Bronchial epithelial cell (primary cell): ENCODE results near the gene DPP10. TPM values are rescaled to one million over a fixed set of nuclear protein-coding genes. Genes with fewer than 3 reads are reported as not detected.

ENCODE experiments used
- DNase-seq: peaks from one replicate; pipeline ENCODE4 v3.0.0-alpha.2; 2010; ENCODE audit warnings: low read depth
- FAIRE-seq: peaks from 2 replicates; lab custom pipeline; 2011; peaks lifted over from hg19 to GRCh38; lab: Jason Lieb, UNC
- H3K27me3 ChIP-seq: 2 replicates; pipeline ENCODE4 v1.5.1; 2011; ENCODE audit warnings: low read length; ENCODE audit not compliant: control insufficient read depth, insufficient read depth
- H3K36me3 ChIP-seq: 2 replicates; pipeline ENCODE4 v1.5.1; 2011; ENCODE audit warnings: low read length; ENCODE audit not compliant: control insufficient read depth, insufficient read depth
- H3K4me3 ChIP-seq: 2 replicates; pipeline ENCODE4 v1.5.1; 2011; ENCODE audit warnings: mild to moderate bottlenecking, low read depth, low read length, control low read depth
- CTCF ChIP-seq: IDR thresholded peaks from 2 replicates; pipeline ENCODE4 v1.5.1; 2011; ENCODE audit warnings: mild to moderate bottlenecking, moderate library complexity, low read length, control low read depth, inconsistent platforms; ENCODE audit not compliant: insufficient read depth, severe bottlenecking
- total RNA-seq: library from RNA; depleted of rRNA; stranded (reverse); fragments of >200 nt; gene quantifications from 2 replicates; pipeline ENCODE4 v1.2.1, GENCODE V29; 2014

Gene DPP10
- total RNA-seq, 1 donor from 2014 or later, result 0.26 TPM

- H3K4me3 ChIP-seq, result no peak overlapping the region
- H3K27me3 ChIP-seq, result no peaks in the 10 kb centered on the region
- no peak for DNase-seq
- no peak for FAIRE-seq
- no peak for TF ChIP-seq CTCF
- no peaks in the 10 kb centered on the region for H3K36me3 ChIP-seq
Observed at GRCh38 chr2:115234186-115234585, 791.7 kb downstream of the DPP10 start.

GRCh38 chr2:115234737-115235136 is 792.3 kb downstream of the DPP10 start:
- Histone ChIP-seq H3K36me3 (no peaks in the 10 kb centered on the region), H3K4me3 (no peak overlapping the region), H3K27me3 (no peaks in the 10 kb centered on the region)
- DNase-seq, result no peak
- TF ChIP-seq CTCF, result no peak
- FAIRE-seq, result no peak

GRCh38 chr2:115248066-115248465 is 805.6 kb downstream of the DPP10 start:
- FAIRE-seq (no peak), DNase-seq (no peak)
- H3K4me3 ChIP-seq, result no peak overlapping the region
- no peak for TF ChIP-seq CTCF
- H3K27me3 ChIP-seq, result no peaks in the 10 kb centered on the region
- H3K36me3 ChIP-seq, result no peaks in the 10 kb centered on the region

- Histone ChIP-seq H3K4me3 (no peak overlapping the region), H3K36me3 (no peaks in the 10 kb centered on the region), H3K27me3 (no peaks in the 10 kb centered on the region)
- no peak for TF ChIP-seq CTCF
- DNase-seq (no peak), FAIRE-seq (no peak)
Observed at GRCh38 chr2:115277366-115277765, 834.9 kb downstream of the DPP10 start.

GRCh38 chr2:115285416-115285815 is 843.0 kb downstream of the DPP10 start:
- no peak for DNase-seq
- FAIRE-seq, result no peak
- Histone ChIP-seq H3K4me3 (no peak overlapping the region), H3K36me3 (no peaks in the 10 kb centered on the region), H3K27me3 (no peaks in the 10 kb centered on the region)
- no peak for TF ChIP-seq CTCF

GRCh38 chr2:115290478-115290877 is 848.0 kb downstream of the DPP10 start:
- Histone ChIP-seq H3K27me3 (no peaks in the 10 kb centered on the region), H3K4me3 (no peak overlapping the region), H3K36me3 (no peaks in the 10 kb centered on the region)
- DNase-seq (no peak), FAIRE-seq (no peak)
- no peak for TF ChIP-seq CTCF
